ENCODE data around the gene LMO7. TPM values are rescaled to one million over a fixed set of nuclear protein-coding genes. Genes with fewer than 3 reads are reported as not detected.
"Not testable (repeated sequence)": the region's sequence is repeated elsewhere in the genome, so short reads cannot be mapped to it uniquely, and the experiment has no call there.

Gene LMO7
- total RNA-seq, 2 experiments from 2014 or later = 22.0 to 23.4 TPM

- H3K9me3 Mint-ChIP-seq = peaks cover 6% of the 10 kb centered on the region
- no peaks in the 10 kb centered on the region for H3K4me1 Mint-ChIP-seq
- H3K27ac Mint-ChIP-seq = no peak overlapping the region
- POLR2A ChIA-PET = no interaction called here
- H3K36me3 Mint-ChIP-seq = peaks cover 25% of the 10 kb centered on the region
- no peak overlapping the region for H3K4me3 Mint-ChIP-seq
- ATAC-seq (ENCODE audit: low read depth) (no peak), DNase-seq (no peak)
- H3K27me3 Mint-ChIP-seq = no peaks in the 10 kb centered on the region
These were observed 147.9 kb downstream of the LMO7 start for GRCh38 chr13:75784003-75784402.

GRCh38 chr13:75785130-75785529 lies 149.0 kb downstream of the LMO7 start:
- POLR2A ChIA-PET = no interaction called here
- H3K27me3 Mint-ChIP-seq = no peaks in the 10 kb centered on the region
- no peak overlapping the region for H3K4me3 Mint-ChIP-seq
- ATAC-seq (ENCODE audit: low read depth) (no peak), DNase-seq (no peak)
- peaks cover 18% of the 10 kb centered on the region for H3K36me3 Mint-ChIP-seq
- peaks cover 6% of the 10 kb centered on the region for H3K9me3 Mint-ChIP-seq
- H3K4me1 Mint-ChIP-seq = no peaks in the 10 kb centered on the region
- no peak overlapping the region for H3K27ac Mint-ChIP-seq

GRCh38 chr13:75787249-75787928 lies 151.3 kb downstream of the LMO7 start:
- H3K4me1 Mint-ChIP-seq = no peaks in the 10 kb centered on the region
- peaks cover 3% of the 10 kb centered on the region for H3K9me3 Mint-ChIP-seq
- H3K27me3 Mint-ChIP-seq = no peaks in the 10 kb centered on the region
- no peak overlapping the region for H3K4me3 Mint-ChIP-seq
- H3K36me3 Mint-ChIP-seq = peaks cover 15% of the 10 kb centered on the region
- H3K27ac Mint-ChIP-seq = no peak overlapping the region
- DNase-seq (no peak), ATAC-seq (ENCODE audit: low read depth) (no peak)
- POLR2A ChIA-PET = no interaction called here

- DNase-seq (no peak), ATAC-seq (ENCODE audit: low read depth) (no peak)
- H3K27ac Mint-ChIP-seq = no peak overlapping the region
- H3K27me3 Mint-ChIP-seq = no peaks in the 10 kb centered on the region
- no peak overlapping the region for H3K4me3 Mint-ChIP-seq
- POLR2A ChIA-PET = no interaction called here
- H3K4me1 Mint-ChIP-seq = no peaks in the 10 kb centered on the region
- H3K36me3 Mint-ChIP-seq = peaks cover 9% of the 10 kb centered on the region
- H3K9me3 Mint-ChIP-seq = peaks cover 3% of the 10 kb centered on the region
These were observed 152.4 kb downstream of the LMO7 start for GRCh38 chr13:75788481-75788981.

GRCh38 chr13:75789451-75790197 lies 153.5 kb downstream of the LMO7 start:
- Mint-ChIP-seq H3K9me3 (peaks cover 3% of the 10 kb centered on the region), H3K4me3 (no peak overlapping the region), H3K27ac (no peak overlapping the region), H3K27me3 (no peaks in the 10 kb centered on the region), H3K4me1 (no peaks in the 10 kb centered on the region), H3K36me3 (peaks cover 14% of the 10 kb centered on the region)
- POLR2A ChIA-PET = no interaction called here
- ATAC-seq (ENCODE audit: low read depth) (no peak), DNase-seq (no peak)

- POLR2A ChIA-PET = no interaction called here
- Mint-ChIP-seq H3K27ac (no peak overlapping the region), H3K4me1 (peaks cover under 1% of the 10 kb centered on the region), H3K27me3 (no peaks in the 10 kb centered on the region), H3K9me3 (peaks cover 3% of the 10 kb centered on the region), H3K36me3 (peaks cover 14% of the 10 kb centered on the region), H3K4me3 (no peak overlapping the region)
- no peak for DNase-seq
- ATAC-seq (ENCODE audit: low read depth) = no peak
These were observed 154.3 kb downstream of the LMO7 start for GRCh38 chr13:75790198-75790970.

GRCh38 chr13:75792526-75793187 lies 156.5 kb downstream of the LMO7 start:
- Mint-ChIP-seq H3K9me3 (peaks cover 2% of the 10 kb centered on the region), H3K27me3 (no peaks in the 10 kb centered on the region), H3K36me3 (peaks cover 17% of the 10 kb centered on the region), H3K4me1 (peaks cover 4% of the 10 kb centered on the region), H3K27ac (no peak overlapping the region), H3K4me3 (no peak overlapping the region)
- DNase-seq (no peak), ATAC-seq (ENCODE audit: low read depth) (no peak)
- POLR2A ChIA-PET = no interaction called here

GRCh38 chr13:75793188-75793567 lies 157.0 kb downstream of the LMO7 start:
- POLR2A ChIA-PET; H3K4me3 Mint-ChIP-seq; H3K27ac Mint-ChIP-seq; DNase-seq; H3K27me3 Mint-ChIP-seq; H3K9me3 Mint-ChIP-seq; H3K4me1 Mint-ChIP-seq; ATAC-seq (ENCODE audit: low read depth): not testable (repeated sequence)
- H3K36me3 Mint-ChIP-seq = peaks cover 20% of the 10 kb centered on the region

GRCh38 chr13:75794663-75795062 lies 158.5 kb downstream of the LMO7 start:
- Mint-ChIP-seq H3K4me1 (peaks cover 8% of the 10 kb centered on the region), H3K27ac (no peak overlapping the region), H3K27me3 (no peaks in the 10 kb centered on the region), H3K4me3 (no peak overlapping the region), H3K9me3 (peaks cover 2% of the 10 kb centered on the region), H3K36me3 (peaks cover 21% of the 10 kb centered on the region)
- POLR2A ChIA-PET = no interaction called here
- no peak for DNase-seq
- ATAC-seq (ENCODE audit: low read depth) = no peak

- peaks cover 2% of the 10 kb centered on the region for H3K9me3 Mint-ChIP-seq
- H3K36me3 Mint-ChIP-seq = peaks cover 21% of the 10 kb centered on the region
- no peak overlapping the region for H3K27ac Mint-ChIP-seq
- DNase-seq = no peak
- ATAC-seq (ENCODE audit: low read depth) = no peak
- POLR2A ChIA-PET = no interaction called here
- no peak overlapping the region for H3K4me3 Mint-ChIP-seq
- H3K27me3 Mint-ChIP-seq = no peaks in the 10 kb centered on the region
- peaks cover 9% of the 10 kb centered on the region for H3K4me1 Mint-ChIP-seq
These were observed 159.1 kb downstream of the LMO7 start for GRCh38 chr13:75795274-75795673.

- DNase-seq (no peak), ATAC-seq (ENCODE audit: low read depth) (no peak)
- no peaks in the 10 kb centered on the region for H3K27me3 Mint-ChIP-seq
- H3K36me3 Mint-ChIP-seq = peaks cover 22% of the 10 kb centered on the region
- POLR2A ChIA-PET = no interaction called here
- no peak overlapping the region for H3K27ac Mint-ChIP-seq
- H3K4me1 Mint-ChIP-seq = peaks cover 9% of the 10 kb centered on the region
- peaks cover 2% of the 10 kb centered on the region for H3K9me3 Mint-ChIP-seq
- no peak overlapping the region for H3K4me3 Mint-ChIP-seq
These were observed 160.7 kb downstream of the LMO7 start for GRCh38 chr13:75796825-75797224.

GRCh38 chr13:75797239-75797638 lies 161.1 kb downstream of the LMO7 start:
- Mint-ChIP-seq H3K27me3 (no peaks in the 10 kb centered on the region), H3K36me3 (peaks cover 22% of the 10 kb centered on the region), H3K9me3 (peaks cover 2% of the 10 kb centered on the region), H3K4me1 (peaks cover 9% of the 10 kb centered on the region), H3K4me3 (no peak overlapping the region), H3K27ac (no peak overlapping the region)
- DNase-seq (no peak), ATAC-seq (ENCODE audit: low read depth) (no peak)
- POLR2A ChIA-PET = no interaction called here

- DNase-seq (no peak), ATAC-seq (ENCODE audit: low read depth) (no peak)
- Mint-ChIP-seq H3K27ac (no peak overlapping the region), H3K4me3 (no peak overlapping the region), H3K27me3 (no peaks in the 10 kb centered on the region), H3K4me1 (peaks cover 12% of the 10 kb centered on the region), H3K36me3 (peaks cover 22% of the 10 kb centered on the region), H3K9me3 (peaks cover 2% of the 10 kb centered on the region)
- POLR2A ChIA-PET = no interaction called here
These were observed 161.6 kb downstream of the LMO7 start for GRCh38 chr13:75797719-75798118.
